HTERT RPE-1 (cell line): ENCODE measurements around the gene DRC7.

ENCODE experiments used
- in situ Hi-C: fragments of 300-500 bp; cut with MboI; formaldehyde crosslinking; loops from 4 replicates; pipeline ENCODE4 v1.14.3; 2020; ENCODE audit warnings: low sequenced_read_pairs

The DRC7 gene

DNA sequence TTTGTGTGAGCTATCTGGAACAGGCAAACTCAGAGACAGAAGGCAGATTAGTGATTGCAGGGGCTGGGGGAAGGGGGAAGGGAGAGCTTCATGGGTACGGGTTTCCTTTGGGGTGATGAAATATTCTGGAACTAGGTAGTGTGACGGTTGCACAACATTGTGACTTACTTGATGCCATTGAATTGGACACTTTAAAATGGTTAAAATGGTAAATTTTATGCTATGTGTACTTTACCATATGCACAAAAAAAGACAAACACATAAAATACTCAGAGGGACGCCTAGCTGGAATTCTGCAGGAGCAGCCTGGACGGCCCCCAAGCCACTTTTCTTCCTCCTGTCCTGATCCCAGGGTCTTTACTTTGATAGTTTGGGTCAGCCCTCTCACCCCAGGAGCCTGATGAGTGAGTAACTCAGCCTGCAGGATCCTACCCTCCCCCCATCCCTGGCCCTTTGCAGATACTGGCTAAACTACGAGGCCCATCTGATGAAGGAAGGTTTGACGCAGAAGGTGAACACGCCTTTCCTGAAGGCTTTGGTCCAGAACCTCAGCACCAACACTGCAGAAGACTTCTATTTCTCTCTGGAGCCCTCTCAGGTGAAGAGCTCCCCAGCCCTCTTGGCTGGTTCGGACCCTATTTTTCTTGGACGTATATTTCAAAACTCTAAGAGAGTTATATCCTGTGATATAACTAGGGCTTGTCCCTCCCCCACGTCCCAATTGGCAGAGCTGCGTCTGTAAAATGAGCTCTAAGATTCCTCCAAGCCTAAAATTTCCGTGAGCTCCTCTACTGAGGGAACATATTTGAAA is 18.7 kb upstream of the DRC7 start:
- in situ Hi-C loops: no loop called here

DNA sequence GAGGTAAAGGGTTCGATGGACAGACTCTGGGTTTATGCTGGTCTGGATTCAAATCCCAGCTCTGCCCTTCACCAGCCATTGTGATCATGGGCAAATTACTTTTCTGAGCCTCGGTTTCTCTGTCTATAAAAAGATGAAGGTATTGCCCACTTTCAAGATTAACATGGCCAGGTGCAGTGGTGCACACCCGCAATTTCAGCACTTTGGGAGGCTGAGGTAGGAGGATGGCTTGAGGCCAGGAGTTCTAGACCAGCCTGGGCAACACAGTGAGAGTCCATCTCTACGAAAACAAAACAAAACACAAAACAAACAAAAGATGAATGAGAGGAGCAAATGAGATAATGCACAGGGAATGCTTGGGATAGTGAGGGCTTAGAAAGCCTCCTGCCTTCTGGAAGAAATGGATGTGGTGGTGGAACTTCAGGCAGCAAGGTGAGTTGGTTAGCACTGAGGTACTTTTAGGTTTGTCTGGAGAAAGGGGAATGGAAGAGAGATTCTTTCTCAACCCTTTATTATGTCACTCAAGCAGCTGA is 18.0 kb upstream of the DRC7 start:
- in situ Hi-C loops: no loop called here

DNA sequence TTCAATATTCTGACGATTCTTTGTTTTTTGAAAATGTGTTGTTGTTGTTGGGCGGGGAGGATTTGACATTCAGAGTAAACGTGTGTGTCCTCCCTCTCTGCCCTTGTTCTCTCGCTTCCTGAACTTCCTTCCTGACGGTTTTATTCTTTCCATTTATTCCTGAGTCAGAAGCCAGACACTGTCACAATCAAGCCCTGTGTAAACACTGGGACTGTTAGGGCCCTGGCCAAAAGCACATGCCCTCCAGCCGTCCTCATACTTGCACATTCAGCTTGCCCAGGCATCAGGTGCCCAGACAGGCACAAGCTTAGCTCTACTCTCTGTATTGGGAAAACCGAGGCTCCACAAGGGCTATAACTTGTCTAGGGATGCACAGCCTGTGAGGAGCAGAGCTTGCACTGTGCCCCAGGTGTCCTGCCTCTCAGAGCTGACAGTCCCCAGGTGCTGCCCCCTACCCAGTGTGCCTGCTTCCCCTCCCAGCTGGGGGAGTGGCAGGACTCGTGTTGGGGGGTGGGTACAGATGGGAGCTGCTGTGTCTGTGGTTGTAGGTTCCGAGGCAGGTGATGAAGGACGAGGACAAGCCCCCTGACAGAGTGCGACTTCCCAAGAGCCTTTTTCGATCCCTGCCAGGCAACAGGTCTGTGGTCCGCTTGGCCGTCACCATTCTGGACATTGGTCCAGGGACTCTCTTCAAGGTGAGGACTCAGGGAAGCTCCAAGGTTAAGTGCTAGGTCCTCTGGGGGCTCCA is 16.8 kb upstream of the DRC7 start:
- in situ Hi-C loops: no loop called here

DNA sequence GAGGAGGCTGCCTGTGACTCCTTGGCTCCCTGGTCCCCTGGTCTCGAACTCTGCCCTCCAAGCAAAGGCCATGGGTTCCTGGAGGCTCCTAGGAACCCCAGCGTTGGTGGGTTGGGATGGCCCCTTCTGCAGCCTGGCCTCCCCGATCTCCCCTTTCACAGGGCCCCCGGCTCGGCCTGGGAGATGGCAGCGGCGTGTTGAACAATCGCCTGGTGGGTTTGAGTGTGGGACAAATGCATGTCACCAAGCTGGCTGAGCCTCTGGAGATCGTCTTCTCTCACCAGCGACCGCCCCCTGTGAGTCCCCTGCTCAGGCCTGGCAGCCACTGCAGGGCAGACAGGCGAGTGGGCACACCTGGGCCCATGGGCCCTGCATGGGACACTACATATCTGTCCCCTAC is 15.6 kb upstream of the DRC7 start:
- in situ Hi-C loops: no loop called here

DNA sequence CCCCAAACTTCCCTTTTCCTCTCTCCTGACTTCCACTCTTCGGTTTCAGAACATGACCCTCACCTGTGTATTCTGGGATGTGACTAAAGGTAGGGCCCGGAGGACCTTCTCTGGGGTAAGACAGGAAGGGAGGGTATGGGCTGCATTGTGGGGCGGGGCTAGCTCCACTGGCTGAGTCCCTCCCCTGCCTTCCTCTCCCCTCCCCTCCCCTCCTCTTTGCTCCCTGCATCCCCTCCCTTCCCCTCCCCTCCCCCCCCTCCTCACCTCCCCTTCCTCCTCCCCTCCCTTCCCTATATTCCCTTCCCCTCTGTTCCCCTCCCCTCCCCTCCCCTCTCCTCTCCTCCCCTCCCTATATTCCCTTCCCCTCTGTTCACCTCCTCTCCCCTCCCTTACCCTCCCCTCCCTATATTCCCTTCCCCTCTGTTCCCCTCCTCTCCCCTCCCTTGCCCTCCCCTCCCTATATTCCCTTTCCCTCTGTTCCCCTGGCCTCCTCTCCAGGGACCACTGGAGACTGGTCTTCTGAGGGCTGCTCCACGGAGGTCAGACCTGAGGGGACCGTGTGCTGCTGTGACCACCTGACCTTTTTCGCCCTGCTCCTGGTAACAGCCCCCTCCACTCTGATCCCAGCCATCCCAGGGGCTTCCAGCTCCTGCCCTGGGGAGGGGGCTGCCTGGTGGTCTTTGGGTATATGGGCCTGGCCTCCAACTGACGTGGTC is 14.7 kb upstream of the DRC7 start:
- in situ Hi-C loops: no loop called here

DNA sequence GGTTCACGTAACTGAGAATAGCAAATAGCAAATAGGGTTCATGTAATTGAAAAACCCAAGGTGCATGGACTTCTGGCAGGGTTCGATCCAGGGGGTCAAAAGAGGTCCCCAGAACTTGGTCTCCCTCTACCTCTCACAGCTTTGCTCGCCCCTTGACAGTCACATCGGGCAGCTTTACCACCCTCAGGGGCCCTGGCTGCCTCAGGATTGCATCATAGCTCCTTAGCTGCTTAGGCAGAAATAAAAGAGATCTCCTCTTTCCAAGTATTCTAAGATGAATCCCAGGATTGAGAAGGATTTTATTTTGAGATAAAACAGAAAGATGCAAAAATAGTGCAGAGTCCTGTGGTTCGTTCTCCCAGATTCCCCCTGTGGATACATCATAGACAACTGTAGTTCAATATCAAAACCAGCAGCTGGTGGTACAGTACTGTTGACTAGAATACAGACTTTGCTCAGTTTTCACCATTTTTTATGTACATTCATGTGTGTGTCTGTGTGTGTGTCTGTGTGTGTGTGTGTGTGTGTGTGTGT is 13.7 kb upstream of the DRC7 start:
- in situ Hi-C loops: no loop called here

DNA sequence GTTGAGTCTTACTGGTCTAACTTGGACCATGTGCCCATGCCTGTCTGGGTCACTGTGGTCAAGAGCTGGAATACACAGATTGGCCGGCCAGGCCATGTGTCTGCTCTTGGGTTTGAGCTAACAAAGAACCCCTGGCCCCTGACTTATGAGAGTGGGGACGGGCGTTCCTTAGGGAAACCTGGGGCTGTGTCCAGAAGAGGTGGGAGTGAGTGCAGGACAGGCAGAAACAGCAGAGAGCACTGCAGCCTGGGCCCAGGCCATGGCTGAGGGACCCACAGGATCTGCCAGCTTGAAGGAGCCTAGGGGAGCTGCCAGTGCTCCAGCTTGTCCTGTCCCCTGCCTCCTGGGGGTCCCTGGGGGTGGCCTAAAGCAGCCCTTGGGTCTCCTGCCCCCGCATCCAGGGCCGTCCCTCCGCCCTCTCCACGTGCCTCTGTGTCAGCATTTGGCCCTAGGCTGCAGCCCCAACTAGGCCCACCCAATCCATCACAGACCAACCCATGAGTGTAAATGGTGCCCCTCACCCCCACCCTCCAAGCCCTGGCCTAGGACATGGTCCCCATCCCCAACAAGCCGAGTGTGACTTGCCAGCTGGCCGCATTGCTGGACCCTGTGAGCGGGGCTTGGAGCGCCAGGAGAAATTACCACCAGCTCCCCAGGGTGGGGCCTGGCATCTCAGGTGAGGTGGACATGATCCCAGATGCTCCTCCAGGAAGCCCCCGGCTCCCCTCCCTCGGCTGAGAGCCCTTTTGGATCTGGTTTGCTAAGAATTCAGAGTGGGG is 12.5 kb upstream of the DRC7 start:
- in situ Hi-C loops: no loop called here

DNA sequence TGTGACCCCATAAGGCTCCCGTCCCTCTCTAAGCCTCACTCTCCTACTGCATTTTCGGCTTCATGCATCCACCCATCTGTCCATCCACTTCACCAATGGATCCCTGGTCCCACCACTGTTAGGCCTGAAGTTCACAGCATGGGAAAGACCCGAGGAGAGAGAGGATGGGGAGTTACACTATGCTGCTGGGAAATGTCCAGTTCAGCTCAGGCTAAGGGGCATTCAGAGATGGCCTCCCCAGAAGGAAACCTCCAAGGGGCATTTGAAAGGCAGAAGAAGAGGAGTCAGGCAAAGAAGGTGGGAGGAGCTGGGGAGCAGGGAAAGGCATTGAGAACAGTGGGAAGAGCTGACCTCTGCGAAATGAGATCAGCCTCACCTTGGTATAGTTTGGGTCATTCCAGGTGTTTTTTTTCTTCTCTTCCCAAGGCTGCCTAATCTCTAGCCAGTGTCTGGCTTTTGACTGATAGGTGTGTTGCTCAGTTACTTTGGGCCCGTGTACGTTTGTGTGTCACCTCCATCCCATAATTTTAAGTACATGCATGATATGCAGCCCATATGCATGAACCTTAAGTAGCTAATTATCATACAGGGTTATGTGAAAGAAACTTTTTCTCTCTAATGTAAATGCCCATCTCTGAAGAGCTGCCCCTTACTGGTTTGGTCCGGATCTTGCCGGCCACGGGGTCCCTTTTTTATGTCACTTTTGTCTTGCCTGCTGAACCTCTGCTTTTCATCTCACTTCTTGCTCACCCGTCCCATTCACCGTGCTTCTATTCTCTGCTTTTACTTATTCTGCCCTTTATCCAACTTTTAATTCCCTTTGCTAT is 11.6 kb upstream of the DRC7 start:
- in situ Hi-C loops: no loop called here

DNA sequence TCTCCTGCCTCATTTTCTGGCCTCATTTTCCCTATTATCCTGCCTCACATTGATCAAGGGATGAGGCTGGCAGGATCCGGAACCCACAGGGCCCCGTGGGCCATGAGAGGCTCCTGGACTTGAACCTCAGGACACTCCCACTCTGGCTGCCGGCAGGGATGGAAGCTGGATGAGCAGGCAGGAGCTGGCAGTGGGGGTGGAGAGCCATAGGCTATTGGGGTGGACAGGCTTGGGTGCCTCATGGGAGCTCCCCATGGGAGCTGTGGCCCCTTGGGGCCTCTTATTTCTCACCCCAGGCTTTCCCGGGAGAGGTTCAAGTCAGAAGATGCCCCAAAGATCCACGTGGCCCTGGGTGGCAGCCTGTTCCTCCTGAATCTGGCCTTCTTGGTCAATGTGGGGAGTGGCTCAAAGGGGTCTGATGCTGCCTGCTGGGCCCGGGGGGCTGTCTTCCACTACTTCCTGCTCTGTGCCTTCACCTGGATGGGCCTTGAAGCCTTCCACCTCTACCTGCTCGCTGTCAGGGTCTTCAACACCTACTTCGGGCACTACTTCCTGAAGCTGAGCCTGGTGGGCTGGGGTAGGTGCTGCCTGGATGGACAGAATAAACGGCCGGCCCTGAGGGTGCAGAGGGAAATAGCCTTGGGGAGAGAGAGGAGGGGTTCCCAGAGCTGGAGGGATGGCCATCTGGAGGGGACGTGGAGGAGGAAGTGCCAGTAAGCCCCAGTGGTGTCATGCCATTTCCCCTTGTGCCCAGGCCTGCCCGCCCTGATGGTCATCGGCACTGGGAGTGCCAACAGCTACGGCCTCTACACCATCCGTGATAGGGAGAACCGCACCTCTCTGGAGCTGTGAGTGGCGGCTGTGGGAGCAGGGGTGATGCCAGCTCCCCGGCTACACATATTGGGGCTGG is 10.7 kb upstream of the DRC7 start:
- in situ Hi-C loops: no loop called here

DNA sequence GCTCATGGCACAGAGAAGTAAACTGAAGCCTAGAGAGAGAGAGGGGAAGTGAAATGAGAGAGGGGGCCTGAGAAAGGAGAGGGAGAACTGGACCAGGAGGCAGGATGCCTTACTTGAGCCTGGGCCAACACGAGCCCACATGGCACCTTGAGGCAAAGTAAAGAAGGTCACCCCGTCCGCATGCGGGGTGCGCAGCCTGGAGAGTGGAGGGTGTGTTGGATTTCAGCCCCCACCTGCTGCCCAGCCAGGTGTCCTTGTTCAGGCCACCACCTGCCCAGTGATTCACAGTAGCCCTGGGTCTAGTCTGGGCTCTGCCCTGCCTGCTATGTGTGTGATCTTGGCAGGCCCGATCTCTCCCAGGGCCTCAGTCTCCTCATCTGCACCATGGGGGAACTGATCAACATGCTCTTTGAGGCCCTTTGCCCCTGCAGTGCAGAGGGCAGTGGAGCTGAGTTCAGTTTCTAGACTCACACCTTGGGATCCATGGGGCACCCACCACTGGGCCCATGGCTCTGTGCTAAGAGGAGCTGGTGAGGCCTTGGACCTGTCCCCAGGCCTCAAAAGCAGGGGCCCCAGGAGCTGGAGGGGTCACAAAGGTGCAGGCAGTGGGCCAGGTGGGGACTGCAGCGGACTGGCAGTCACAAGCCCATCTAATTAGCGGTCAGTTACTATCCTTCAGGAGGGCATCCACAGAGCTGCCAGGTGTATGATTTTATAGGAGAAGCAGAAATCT is 9.8 kb upstream of the DRC7 start:
- in situ Hi-C loops: no loop called here

DNA sequence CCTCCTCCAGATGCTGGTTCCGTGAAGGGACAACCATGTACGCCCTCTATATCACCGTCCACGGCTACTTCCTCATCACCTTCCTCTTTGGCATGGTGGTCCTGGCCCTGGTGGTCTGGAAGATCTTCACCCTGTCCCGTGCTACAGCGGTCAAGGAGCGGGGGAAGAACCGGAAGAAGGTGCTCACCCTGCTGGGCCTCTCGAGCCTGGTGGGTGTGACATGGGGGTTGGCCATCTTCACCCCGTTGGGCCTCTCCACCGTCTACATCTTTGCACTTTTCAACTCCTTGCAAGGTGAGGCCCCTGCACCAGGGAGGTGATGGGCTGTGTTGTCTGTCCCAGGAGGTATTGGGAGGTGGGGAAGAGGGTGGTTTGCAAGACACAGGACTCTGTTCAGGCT is 9.0 kb upstream of the DRC7 start:
- in situ Hi-C loops: no loop called here

DNA sequence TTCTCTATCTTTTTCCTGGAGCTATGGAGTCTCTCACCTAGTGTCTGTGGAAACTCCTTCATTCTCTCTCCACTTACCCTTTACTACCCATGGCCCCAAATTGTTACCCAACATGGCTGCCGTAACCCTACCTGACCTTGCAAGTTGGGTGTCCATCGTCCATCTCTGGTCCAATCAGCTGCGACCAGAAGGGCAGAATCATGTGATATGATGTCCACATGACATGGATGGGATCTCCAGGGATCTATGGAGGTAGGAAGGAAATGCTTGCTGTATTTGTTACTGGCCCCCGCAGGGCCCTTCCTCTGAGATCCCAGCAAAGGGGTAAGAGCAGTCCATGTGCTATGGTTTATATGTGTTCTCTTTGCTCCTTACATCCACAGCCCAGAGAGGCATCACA is 8.0 kb upstream of the DRC7 start:
- in situ Hi-C loops: no loop called here

DNA sequence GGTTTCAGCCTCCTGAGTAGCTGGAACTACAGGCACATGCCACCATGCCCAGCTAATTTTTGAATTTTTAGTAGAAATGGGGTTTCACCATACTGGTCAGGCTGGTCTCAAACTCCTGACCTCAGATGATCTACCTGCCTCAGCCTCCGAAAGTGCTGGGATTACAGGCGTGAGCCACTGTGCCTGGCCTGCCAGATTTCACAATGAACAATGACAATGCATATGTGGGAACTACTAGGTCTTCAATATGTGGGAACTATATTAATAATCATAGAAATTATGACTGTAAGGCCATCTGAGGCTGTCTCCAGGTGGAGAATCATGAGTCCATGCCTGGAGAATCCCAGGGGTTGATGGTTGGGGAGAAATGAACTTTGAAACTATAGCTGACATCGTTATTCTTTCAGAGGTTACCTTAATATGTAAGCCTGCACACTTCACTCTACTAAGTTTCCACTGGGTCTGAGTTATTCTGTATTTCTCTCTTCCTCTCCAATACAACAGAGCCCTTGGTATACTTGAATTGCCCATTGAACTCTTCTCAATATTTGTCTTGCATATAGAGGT is 7.2 kb upstream of the DRC7 start:
- in situ Hi-C loops: no loop called here

DNA sequence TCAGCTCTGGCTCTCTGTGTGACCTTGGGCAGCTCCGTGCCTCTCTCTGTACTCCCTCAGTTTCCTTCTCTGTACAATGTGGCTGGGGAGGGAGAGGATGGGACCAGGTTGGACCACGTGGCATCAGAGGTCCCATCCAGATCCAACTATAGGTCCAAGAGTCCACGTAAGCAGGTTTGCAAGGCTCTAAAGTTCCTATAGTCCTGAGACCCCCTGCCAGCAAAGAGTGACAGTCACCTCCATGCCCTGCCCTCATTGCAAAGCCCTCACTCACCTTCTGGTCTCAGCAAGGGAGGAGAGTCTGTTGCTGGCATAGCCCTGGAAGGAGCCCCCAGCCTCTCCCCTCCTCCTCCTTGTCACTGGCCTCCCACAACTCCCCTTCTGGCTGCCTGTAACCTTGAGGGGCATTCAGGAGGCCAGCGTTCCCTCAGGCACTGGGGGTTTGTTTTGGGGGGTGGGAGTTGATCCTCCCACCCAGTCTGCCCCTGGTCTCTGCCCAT is 6.1 kb upstream of the DRC7 start:
- in situ Hi-C loops: no loop called here

DNA sequence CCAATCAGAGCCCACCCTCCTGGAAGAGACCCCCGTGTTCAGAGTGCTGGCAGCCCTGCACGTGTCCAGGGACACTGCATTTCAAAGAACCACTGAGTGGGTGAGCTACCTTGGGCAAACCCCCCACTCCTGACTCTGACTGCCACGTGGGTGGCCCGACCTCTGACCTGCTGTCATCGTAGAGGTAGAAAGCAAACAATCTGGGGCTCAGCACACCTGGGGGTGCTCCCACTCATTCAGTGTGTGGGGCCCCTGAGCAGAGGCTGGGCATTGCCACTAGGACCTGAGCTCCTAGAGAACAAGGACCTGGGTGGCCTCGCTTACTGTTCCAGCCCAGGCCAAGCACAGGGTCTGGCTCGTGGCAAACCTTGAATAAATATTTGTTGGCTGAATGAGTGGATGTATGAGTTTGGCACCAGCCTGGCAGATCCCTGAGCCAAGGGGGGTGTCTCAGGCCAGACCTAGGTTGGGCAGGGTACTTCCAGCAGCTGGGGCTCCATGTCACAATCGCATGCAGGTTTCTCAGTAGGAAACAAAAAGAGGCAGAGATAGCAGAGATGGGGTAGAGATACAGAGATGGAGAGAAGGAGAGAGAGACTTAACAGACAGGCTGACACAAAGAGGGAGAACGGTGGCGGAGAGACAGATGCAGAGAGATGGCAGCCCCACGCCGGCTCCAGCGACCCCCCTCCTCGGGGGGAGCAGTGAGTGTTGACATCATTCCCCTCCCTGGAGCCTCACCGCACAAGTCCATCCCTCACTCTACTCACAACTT is 5.4 kb upstream of the DRC7 start:
- in situ Hi-C loops: no loop called here

DNA sequence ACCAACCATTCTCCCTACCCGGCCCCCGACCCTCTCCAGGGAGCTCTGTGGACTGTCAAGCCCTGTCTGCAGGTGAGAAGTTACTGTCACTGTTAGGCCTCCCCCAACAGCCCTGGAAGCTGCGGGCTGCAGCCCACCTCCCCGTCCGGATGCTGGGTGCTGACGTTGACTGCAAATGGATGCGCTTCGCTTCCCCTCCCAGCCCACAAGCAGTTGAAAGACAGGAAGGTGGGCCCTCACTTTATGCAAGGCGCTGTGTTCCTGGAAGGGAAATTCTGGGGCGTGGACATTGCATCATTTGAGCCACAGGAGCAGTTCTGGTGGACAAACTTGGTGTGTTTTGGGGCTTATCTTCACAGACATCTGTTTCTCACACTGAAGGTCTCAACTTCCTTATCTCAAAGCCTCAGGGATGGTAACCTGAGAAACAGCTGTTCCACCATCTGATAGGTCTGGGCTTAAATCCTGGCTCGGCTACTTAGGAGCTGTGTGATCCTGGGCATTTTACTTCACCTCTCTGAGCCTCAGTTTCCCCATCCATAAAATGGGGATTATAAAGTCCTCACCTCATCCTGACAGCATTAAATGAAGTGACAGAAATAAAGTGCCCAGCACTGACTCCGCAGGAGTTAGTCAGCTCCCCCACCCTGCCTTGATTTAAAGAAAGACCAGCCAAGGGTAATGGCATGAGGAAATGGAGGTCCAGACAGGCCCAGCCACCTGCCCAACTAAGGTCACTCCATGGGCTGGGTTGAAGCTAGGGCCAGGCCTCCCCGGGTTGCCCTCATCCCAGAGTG is 4.6 kb upstream of the DRC7 start:
- in situ Hi-C loops: no loop called here
